Upper lobe of left lung (tissue), 4 donors: ENCODE data around the gene FER.

ENCODE experiments used
- EP300 ChIP-seq, 4 donors: sonication (generic); formaldehyde crosslinking; IDR thresholded peaks; one replicate each; pipeline ENCODE4 v1.5.1; 2017; ENCODE audit warnings: antibody characterized with exemption in 4 of 4, control low read depth in 2 of 4
- POLR2AphosphoS5 ChIP-seq, 2 donors: sonication (generic); formaldehyde crosslinking; IDR thresholded peaks; one replicate each; pipeline ENCODE4 v1.5.1; 2017; ENCODE audit warnings: antibody characterized with exemption in 2 of 2

DNA sequence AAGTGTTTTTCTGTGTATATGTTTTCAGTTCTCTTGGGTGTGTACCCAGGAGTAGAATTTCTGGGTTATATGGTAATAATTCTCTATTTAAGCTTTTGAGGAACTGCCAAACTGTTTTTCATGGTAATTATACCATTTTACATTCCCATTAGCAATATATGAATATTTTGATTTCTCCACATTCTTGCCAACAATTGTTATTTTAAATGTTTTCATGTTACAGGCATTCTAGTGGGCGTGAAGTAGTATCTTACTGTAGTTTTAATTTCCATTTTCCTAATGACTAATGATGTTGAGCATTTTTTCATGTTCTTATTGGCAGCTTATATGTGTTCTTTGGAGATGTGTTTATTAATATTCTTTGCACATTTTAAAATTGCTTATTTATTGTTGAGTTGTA is 199.5 kb downstream of the FER start:
- no peak for TF ChIP-seq POLR2AphosphoS5 (IDR thresholded peaks at IDR 0.05)
- TF ChIP-seq EP300 (IDR thresholded peaks at IDR 0.05) = no peak
